ENCODE data around the gene IL4R. TPM values are rescaled to one million over a fixed set of nuclear protein-coding genes. Genes with fewer than 3 reads are reported as not detected.
"Not testable (repeated sequence)": the region's sequence is repeated elsewhere in the genome, so short reads cannot be mapped to it uniquely, and the experiment has no call there.

Gene IL4R
- total RNA-seq, 1 experiment from 2014 or later, result 99.0 TPM

- peaks cover 15% of the 10 kb centered on the region for H3K4me1 Mint-ChIP-seq (ENCODE audit: low read depth, unreplicated experiment)
- no peaks in the 10 kb centered on the region for H3K9me3 Mint-ChIP-seq (ENCODE audit: low read depth, unreplicated experiment)
- H3K27me3 Mint-ChIP-seq (ENCODE audit: unreplicated experiment), result no peaks in the 10 kb centered on the region
- no TSS peak for BruUV-seq (replicated peaks)
- H3K27ac Mint-ChIP-seq (ENCODE audit: unreplicated experiment), result no peak overlapping the region
- H3K36me3 Mint-ChIP-seq (ENCODE audit: insufficient read depth, unreplicated experiment), result peaks cover 4% of the 10 kb centered on the region
- intact Hi-C loops (cut with micrococcal nuclease; ENCODE audit: unreplicated experiment), result no loop called here
- CTCF ChIA-PET, result no interaction called here
- no peak overlapping the region for H3K4me3 Mint-ChIP-seq (ENCODE audit: low read depth, unreplicated experiment)
- no peak for TF ChIP-seq CTCF (IDR thresholded peaks at IDR 0.05; ENCODE audit: unreplicated experiment)
- no peak for DNase-seq
Measured at GRCh38 chr16:27287887-27288286, 25.9 kb upstream of the IL4R start.

- BruUV-seq (replicated peaks); intact Hi-C loops (cut with micrococcal nuclease; ENCODE audit: unreplicated experiment); CTCF ChIA-PET; H3K27me3 Mint-ChIP-seq (ENCODE audit: unreplicated experiment); H3K27ac Mint-ChIP-seq (ENCODE audit: unreplicated experiment); H3K9me3 Mint-ChIP-seq (ENCODE audit: low read depth, unreplicated experiment); H3K4me3 Mint-ChIP-seq (ENCODE audit: low read depth, unreplicated experiment); DNase-seq; H3K36me3 Mint-ChIP-seq (ENCODE audit: insufficient read depth, unreplicated experiment): not testable (repeated sequence)
- peaks cover 15% of the 10 kb centered on the region for H3K4me1 Mint-ChIP-seq (ENCODE audit: low read depth, unreplicated experiment)
Measured at GRCh38 chr16:27288313-27288712, 25.5 kb upstream of the IL4R start.

GRCh38 chr16:27289669-27290068 is 24.1 kb upstream of the IL4R start:
- intact Hi-C loops (cut with micrococcal nuclease; ENCODE audit: unreplicated experiment), result no loop called here
- Mint-ChIP-seq H3K9me3 (ENCODE audit: low read depth, unreplicated experiment) (no peaks in the 10 kb centered on the region), H3K4me3 (ENCODE audit: low read depth, unreplicated experiment) (no peak overlapping the region), H3K27ac (ENCODE audit: unreplicated experiment) (no peak overlapping the region), H3K4me1 (ENCODE audit: low read depth, unreplicated experiment) (peaks cover 15% of the 10 kb centered on the region), H3K36me3 (ENCODE audit: insufficient read depth, unreplicated experiment) (peaks cover 4% of the 10 kb centered on the region), H3K27me3 (ENCODE audit: unreplicated experiment) (no peaks in the 10 kb centered on the region)
- no peak for TF ChIP-seq CTCF (IDR thresholded peaks at IDR 0.05; ENCODE audit: unreplicated experiment)
- CTCF ChIA-PET, result no interaction called here
- no peak for DNase-seq
- BruUV-seq (replicated peaks), result no TSS peak

GRCh38 chr16:27290562-27290961 is 23.2 kb upstream of the IL4R start:
- BruUV-seq (replicated peaks), result no TSS peak
- CTCF ChIA-PET, result no interaction called here
- H3K36me3 Mint-ChIP-seq (ENCODE audit: insufficient read depth, unreplicated experiment), result peaks cover 4% of the 10 kb centered on the region
- H3K27me3 Mint-ChIP-seq (ENCODE audit: unreplicated experiment), result no peaks in the 10 kb centered on the region
- H3K4me1 Mint-ChIP-seq (ENCODE audit: low read depth, unreplicated experiment), result peaks cover 8% of the 10 kb centered on the region
- no peak for TF ChIP-seq CTCF (IDR thresholded peaks at IDR 0.05; ENCODE audit: unreplicated experiment)
- H3K9me3 Mint-ChIP-seq (ENCODE audit: low read depth, unreplicated experiment), result no peaks in the 10 kb centered on the region
- intact Hi-C loops (cut with micrococcal nuclease; ENCODE audit: unreplicated experiment), result no loop called here
- no peak overlapping the region for H3K27ac Mint-ChIP-seq (ENCODE audit: unreplicated experiment)
- no peak for DNase-seq
- no peak overlapping the region for H3K4me3 Mint-ChIP-seq (ENCODE audit: low read depth, unreplicated experiment)

GRCh38 chr16:27291106-27291505 is 22.7 kb upstream of the IL4R start:
- H3K27ac Mint-ChIP-seq (ENCODE audit: unreplicated experiment), result no peak overlapping the region
- peaks cover 2% of the 10 kb centered on the region for H3K36me3 Mint-ChIP-seq (ENCODE audit: insufficient read depth, unreplicated experiment)
- no TSS peak for BruUV-seq (replicated peaks)
- intact Hi-C loops (cut with micrococcal nuclease; ENCODE audit: unreplicated experiment), result no loop called here
- H3K4me1 Mint-ChIP-seq (ENCODE audit: low read depth, unreplicated experiment), result peaks cover 6% of the 10 kb centered on the region
- TF ChIP-seq CTCF (IDR thresholded peaks at IDR 0.05; ENCODE audit: unreplicated experiment), result no peak
- no peaks in the 10 kb centered on the region for H3K9me3 Mint-ChIP-seq (ENCODE audit: low read depth, unreplicated experiment)
- H3K4me3 Mint-ChIP-seq (ENCODE audit: low read depth, unreplicated experiment), result no peak overlapping the region
- no peaks in the 10 kb centered on the region for H3K27me3 Mint-ChIP-seq (ENCODE audit: unreplicated experiment)
- no peak for DNase-seq
- CTCF ChIA-PET, result no interaction called here
